GM12865 (cell line): Measurements from ENCODE around the gene CCDC80.

ENCODE experiments used
- DNase-seq: peaks from one replicate; pipeline ENCODE4 v3.0.0; 2010; ENCODE audit warnings: low read depth
- H3K4me3 ChIP-seq: 2 replicates; pipeline ENCODE4 v1.5.1; 2011; ENCODE audit warnings: mild to moderate bottlenecking, low read depth, low read length, control low read depth
- CTCF ChIP-seq: IDR thresholded peaks from 2 replicates; pipeline ENCODE4 v1.5.1; 2011; ENCODE audit warnings: low read length, control low read depth, low read depth, inconsistent platforms; ENCODE audit not compliant: insufficient read depth; ENCODE audit errors: missing control alignments

Gene CCDC80

GRCh38 chr3:112633757-112634156 lies 7.2 kb downstream of the CCDC80 start:
- H3K4me3 ChIP-seq: no peak overlapping the region
- TF ChIP-seq CTCF: no peak
- no peak for DNase-seq

- DNase-seq: no peak
- no peak for TF ChIP-seq CTCF
- H3K4me3 ChIP-seq: no peak overlapping the region
Observed at GRCh38 chr3:112633191-112633590, 7.8 kb downstream of the CCDC80 start.

GRCh38 chr3:112632596-112632995 lies 8.3 kb downstream of the CCDC80 start:
- no peak for TF ChIP-seq CTCF
- H3K4me3 ChIP-seq: no peak overlapping the region
- no peak for DNase-seq

GRCh38 chr3:112631257-112631656 lies 9.7 kb downstream of the CCDC80 start:
- no peak overlapping the region for H3K4me3 ChIP-seq
- no peak for TF ChIP-seq CTCF
- no peak for DNase-seq

- no peak for TF ChIP-seq CTCF
- DNase-seq: peak; percentile 30
- no peak overlapping the region for H3K4me3 ChIP-seq
Observed at GRCh38 chr3:112629425-112629824, 11.5 kb downstream of the CCDC80 start.

- no peak for DNase-seq
- TF ChIP-seq CTCF: no peak
- H3K4me3 ChIP-seq: no peak overlapping the region
Observed at GRCh38 chr3:112627919-112628466, 12.9 kb downstream of the CCDC80 start.

GRCh38 chr3:112627419-112627818 lies 13.5 kb downstream of the CCDC80 start:
- TF ChIP-seq CTCF: no peak
- DNase-seq: no peak
- H3K4me3 ChIP-seq: no peak overlapping the region
